SK-N-SH treated with all-trans-retinoic acid at 6 μM for 48 hours (cell line): ENCODE data around the gene DPPA4.
"Not testable (repeated sequence)": the region's sequence is repeated elsewhere in the genome, so short reads cannot be mapped to it uniquely, and the experiment has no call there.

Source experiments
- ARNTL ChIP-seq: fragments of 450-650 bp; formaldehyde crosslinking; IDR thresholded peaks from 2 replicates; pipeline ENCODE4 v1.5.0; 2020; ENCODE audit warnings: low read depth, mild to moderate bottlenecking, moderate library complexity, borderline replicate concordance
- BACH2 ChIP-seq: fragments of 250-450 bp; sonication (Bioruptor Pico); IDR thresholded peaks from 2 replicates; pipeline ENCODE4 v1.9.0; 2021; ENCODE audit warnings: mild to moderate bottlenecking, borderline replicate concordance
- OSR1 ChIP-seq: fragments of 250-450 bp; sonication (Bioruptor Pico); IDR thresholded peaks from 2 replicates; pipeline ENCODE4 v1.8.0; 2022; ENCODE audit warnings: moderate library complexity, mild to moderate bottlenecking, inconsistent platforms
- RARB ChIP-seq: fragments of 250-450 bp; sonication (Bioruptor Pico); IDR thresholded peaks from 2 replicates; pipeline ENCODE4 v1.8.0; 2021; ENCODE audit warnings: mild to moderate bottlenecking, moderate library complexity
- ZFP30 ChIP-seq: fragments of 450-650 bp; formaldehyde crosslinking; IDR thresholded peaks from 2 replicates; pipeline ENCODE4 v1.5.0; 2022; ENCODE audit warnings: mild to moderate bottlenecking, moderate library complexity
- ZNF8 ChIP-seq: fragments of 450-650 bp; formaldehyde crosslinking; IDR thresholded peaks from 2 replicates; pipeline ENCODE4 v1.5.0; 2020; ENCODE audit warnings: mild to moderate bottlenecking, moderate library complexity
- TF ChIP-seq, protein P1 (sequence below): fragments of 250-450 bp; sonication (Bioruptor Pico); IDR thresholded peaks from 2 replicates; pipeline ENCODE4 v1.8.0; 2020; ENCODE audit warnings: mild to moderate bottlenecking, moderate library complexity, borderline replicate concordance
- TF ChIP-seq, protein P2 (sequence below): fragments of 250-450 bp; sonication (Bioruptor Pico); IDR thresholded peaks from 2 replicates; pipeline ENCODE4 v1.5.0; 2020; ENCODE audit warnings: mild to moderate bottlenecking, moderate library complexity

DNA sequence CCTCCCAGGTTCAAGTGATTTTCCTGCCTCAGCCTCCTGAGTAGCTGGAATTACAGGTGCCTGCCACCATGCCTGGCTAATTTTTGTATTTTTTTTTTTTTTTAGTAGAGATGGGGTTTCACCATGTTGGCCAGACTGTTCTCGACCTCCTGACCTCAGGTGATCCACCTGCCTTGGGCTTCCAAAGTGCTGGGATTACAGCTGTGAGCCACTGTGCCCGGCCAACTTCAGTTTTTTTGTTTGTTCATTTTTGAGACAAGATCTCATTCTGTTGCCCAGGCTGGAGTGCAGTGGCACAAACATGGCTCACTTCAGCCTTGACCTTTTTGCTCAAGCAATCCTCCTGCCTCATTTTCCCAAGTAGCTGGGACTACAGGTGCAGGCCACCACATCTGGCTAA lies 21.5 kb upstream of the DPPA4 start:
- TF ChIP-seq, protein P1, sequence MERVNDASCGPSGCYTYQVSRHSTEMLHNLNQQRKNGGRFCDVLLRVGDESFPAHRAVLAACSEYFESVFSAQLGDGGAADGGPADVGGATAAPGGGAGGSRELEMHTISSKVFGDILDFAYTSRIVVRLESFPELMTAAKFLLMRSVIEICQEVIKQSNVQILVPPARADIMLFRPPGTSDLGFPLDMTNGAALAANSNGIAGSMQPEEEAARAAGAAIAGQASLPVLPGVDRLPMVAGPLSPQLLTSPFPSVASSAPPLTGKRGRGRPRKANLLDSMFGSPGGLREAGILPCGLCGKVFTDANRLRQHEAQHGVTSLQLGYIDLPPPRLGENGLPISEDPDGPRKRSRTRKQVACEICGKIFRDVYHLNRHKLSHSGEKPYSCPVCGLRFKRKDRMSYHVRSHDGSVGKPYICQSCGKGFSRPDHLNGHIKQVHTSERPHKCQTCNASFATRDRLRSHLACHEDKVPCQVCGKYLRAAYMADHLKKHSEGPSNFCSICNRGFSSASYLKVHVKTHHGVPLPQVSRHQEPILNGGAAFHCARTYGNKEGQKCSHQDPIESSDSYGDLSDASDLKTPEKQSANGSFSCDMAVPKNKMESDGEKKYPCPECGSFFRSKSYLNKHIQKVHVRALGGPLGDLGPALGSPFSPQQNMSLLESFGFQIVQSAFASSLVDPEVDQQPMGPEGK (CRISPR knock-in tag), result not testable (repeated sequence)
- TF ChIP-seq, protein P2, sequence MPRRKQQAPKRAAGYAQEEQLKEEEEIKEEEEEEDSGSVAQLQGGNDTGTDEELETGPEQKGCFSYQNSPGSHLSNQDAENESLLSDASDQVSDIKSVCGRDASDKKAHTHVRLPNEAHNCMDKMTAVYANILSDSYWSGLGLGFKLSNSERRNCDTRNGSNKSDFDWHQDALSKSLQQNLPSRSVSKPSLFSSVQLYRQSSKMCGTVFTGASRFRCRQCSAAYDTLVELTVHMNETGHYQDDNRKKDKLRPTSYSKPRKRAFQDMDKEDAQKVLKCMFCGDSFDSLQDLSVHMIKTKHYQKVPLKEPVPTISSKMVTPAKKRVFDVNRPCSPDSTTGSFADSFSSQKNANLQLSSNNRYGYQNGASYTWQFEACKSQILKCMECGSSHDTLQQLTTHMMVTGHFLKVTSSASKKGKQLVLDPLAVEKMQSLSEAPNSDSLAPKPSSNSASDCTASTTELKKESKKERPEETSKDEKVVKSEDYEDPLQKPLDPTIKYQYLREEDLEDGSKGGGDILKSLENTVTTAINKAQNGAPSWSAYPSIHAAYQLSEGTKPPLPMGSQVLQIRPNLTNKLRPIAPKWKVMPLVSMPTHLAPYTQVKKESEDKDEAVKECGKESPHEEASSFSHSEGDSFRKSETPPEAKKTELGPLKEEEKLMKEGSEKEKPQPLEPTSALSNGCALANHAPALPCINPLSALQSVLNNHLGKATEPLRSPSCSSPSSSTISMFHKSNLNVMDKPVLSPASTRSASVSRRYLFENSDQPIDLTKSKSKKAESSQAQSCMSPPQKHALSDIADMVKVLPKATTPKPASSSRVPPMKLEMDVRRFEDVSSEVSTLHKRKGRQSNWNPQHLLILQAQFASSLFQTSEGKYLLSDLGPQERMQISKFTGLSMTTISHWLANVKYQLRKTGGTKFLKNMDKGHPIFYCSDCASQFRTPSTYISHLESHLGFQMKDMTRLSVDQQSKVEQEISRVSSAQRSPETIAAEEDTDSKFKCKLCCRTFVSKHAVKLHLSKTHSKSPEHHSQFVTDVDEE, result not testable (repeated sequence)
- TF ChIP-seq OSR1 (CRISPR knock-in tag); ARNTL (CRISPR knock-in tag); ZFP30 (CRISPR knock-in tag); ZNF8; RARB (CRISPR knock-in tag); BACH2 (CRISPR knock-in tag): not testable (repeated sequence)
